HepG2 (cell line): ENCODE results near the gene ZNF674. TPM values are rescaled to one million over a fixed set of nuclear protein-coding genes. Genes with fewer than 3 reads are reported as not detected.

Experiments
- FOXA1 ChIP-seq, 2 experiments: fragments of 450-650 bp in 1 of 2; sonication (generic) in 1 of 2; formaldehyde crosslinking in 1 of 2; IDR thresholded peaks; 2 replicates each; pipeline versions ENCODE4 v1.4.0 to v1.6.1; 2016 to 2020; ENCODE audit warnings: missing genetic modification reagents in 1 of 2
- FOXA3 ChIP-seq: IDR thresholded peaks from 2 replicates; pipeline ENCODE4 v1.6.1; 2016; ENCODE audit warnings: missing genetic modification reagents, missing compliant biosample characterization
- NR3C1 ChIP-seq: sonication (generic); formaldehyde crosslinking; IDR thresholded peaks from 2 replicates; pipeline ENCODE4 v1.4.0; 2020; ENCODE audit warnings: missing genetic modification reagents
- POGZ ChIP-seq: sonication (generic); formaldehyde crosslinking; IDR thresholded peaks from 2 replicates; pipeline ENCODE4 v1.4.0; 2020; ENCODE audit warnings: mild to moderate bottlenecking, missing genetic modification reagents
- RAD21 ChIP-seq: fragments of 450-650 bp; formaldehyde crosslinking; IDR thresholded peaks from 2 replicates; pipeline ENCODE4 v1.5.0; 2020; ENCODE audit warnings: mild to moderate bottlenecking
- SAP130 ChIP-seq: IDR thresholded peaks from 2 replicates; pipeline ENCODE4 v1.6.1; 2016; ENCODE audit warnings: low read depth
- SMC3 ChIP-seq: IDR thresholded peaks from 2 replicates; pipeline ENCODE4 v1.6.1; 2011; ENCODE audit warnings: low read length, improper control_type of control experiment
- SNRNP70 ChIP-seq: fragments of 200-400 bp; formaldehyde crosslinking; IDR thresholded peaks from 2 replicates; pipeline ENCODE4 v1.6.1; 2017; ENCODE audit warnings: mild to moderate bottlenecking, low read depth, low read length, moderate library complexity
- SOX6 ChIP-seq, 2 experiments: fragments of 450-650 bp in 1 of 2; sonication (generic) in 1 of 2; formaldehyde crosslinking in 1 of 2; IDR thresholded peaks; 2 replicates each; pipeline versions ENCODE4 v1.4.0 to v1.6.1; 2017 to 2020; ENCODE audit warnings: antibody characterized with exemption in 1 of 2, mild to moderate bottlenecking in 1 of 2, missing genetic modification reagents in 1 of 2
- SP5 ChIP-seq: IDR thresholded peaks from 2 replicates; pipeline ENCODE4 v1.6.1; 2016; ENCODE audit warnings: low read depth, borderline replicate concordance
- TBX2 ChIP-seq: sonication (generic); formaldehyde crosslinking; IDR thresholded peaks from 2 replicates; pipeline ENCODE4 v1.5.0; 2020; ENCODE audit warnings: missing genetic modification reagents, mild to moderate bottlenecking, borderline replicate concordance
- ZBED4 ChIP-seq: sonication (generic); formaldehyde crosslinking; IDR thresholded peaks from 2 replicates; pipeline ENCODE4 v1.4.0; 2020; ENCODE audit warnings: missing genetic modification reagents, borderline replicate concordance
- ZMYM3 ChIP-seq: sonication (generic); formaldehyde crosslinking; IDR thresholded peaks from 2 replicates; pipeline ENCODE4 v1.5.1; 2020; ENCODE audit warnings: mild to moderate bottlenecking, missing genetic modification reagents
- ZNF547 ChIP-seq: sonication (generic); formaldehyde crosslinking; IDR thresholded peaks from 2 replicates; pipeline ENCODE4 v1.5.1; 2020; ENCODE audit warnings: mild to moderate bottlenecking, missing genetic modification reagents
- polyA plus RNA-seq, 8 experiments: library from polyadenylated mRNA; depleted of rRNA in 3 of 8; stranded (reverse) in 7 of 8; unstranded in 1 of 8; fragments of >200 nt; fragmentation: Illumina TruSeq in 4 of 8; extraction: Trizol in 4 of 8; gene quantifications; 2 replicates each; pipeline versions ENCODE4 v1.2.1 to v1.2.3, GENCODE V29; 2011 to 2016; ENCODE audit warnings: low read depth in 4 of 8, missing spikeins in 1 of 8, mixed read lengths in 1 of 8; ENCODE audit not compliant: insufficient read depth in 1 of 8
- total RNA-seq, 5 experiments: library from RNA; depleted of rRNA; stranded (reverse); fragments of >200 nt; fragmentation: Illumina TruSeq; extraction: Trizol; gene quantifications; 2 replicates each; pipeline ENCODE4 v1.2.3, GENCODE V29; 2016; ENCODE audit warnings: low read depth in 1 of 5
- TF ChIP-seq, protein P1 (sequence below): IDR thresholded peaks from 2 replicates; pipeline ENCODE4 v1.6.1; 2016; ENCODE audit warnings: missing genetic modification reagents, missing compliant biosample characterization
- TF ChIP-seq, protein P2 (sequence below): sonication (generic); formaldehyde crosslinking; IDR thresholded peaks from 2 replicates; pipeline ENCODE4 v1.4.0; 2020; ENCODE audit warnings: missing genetic modification reagents
- TF ChIP-seq, protein P3 (sequence below): sonication (generic); formaldehyde crosslinking; IDR thresholded peaks from 2 replicates; pipeline ENCODE4 v1.4.0; 2020; ENCODE audit warnings: missing genetic modification reagents, borderline replicate concordance
- TF ChIP-seq, protein P4 (sequence below): sonication (generic); formaldehyde crosslinking; IDR thresholded peaks from 2 replicates; pipeline ENCODE4 v1.9.0; 2021; ENCODE audit warnings: missing genetic modification reagents, mild to moderate bottlenecking, borderline replicate concordance

Gene ZNF674
- total and polyA plus RNA-seq, 2 of the 13 experiments (the other 11 are each of a cell fraction or from before 2014, with no cell fraction given): 2.9 to 3.5 TPM

- TF ChIP-seq SNRNP70 (no peak), RAD21 (CRISPR knock-in tag) (peak; percentile 28; the same call in 1 of the 2 replicates), SOX6 (IDR thresholded peaks at IDR 0.05) (no peak), SOX6 (CRISPR knock-in tag; IDR thresholded peaks at IDR 0.05) (peak; percentile 43; the same call in 1 of the 2 replicates), ZNF547 (CRISPR knock-in tag) (0 out of 2 replicates have a peak, but pooled peaks have one; percentile 23), TBX2 (CRISPR knock-in tag) (peak; percentile 54; the same call in 1 of the 2 replicates), FOXA3 (peak; percentile 86), POGZ (CRISPR knock-in tag) (peak; percentile 37; the same call in 1 of the 2 replicates), ZMYM3 (CRISPR knock-in tag) (peak; percentile 31; the same call in 1 of the 2 replicates), SAP130 (CRISPR knock-in tag) (peak; percentile 34; the same call in 1 of the 2 replicates), NR3C1 (CRISPR knock-in tag) (no peak), ZBED4 (no peak), SP5 (peak; percentile 14; the same call in 1 of the 2 replicates), FOXA1 (IDR thresholded peaks at IDR 0.05) (no peak), FOXA1 (CRISPR knock-in tag; IDR thresholded peaks at IDR 0.05) (peak; percentile 87), SMC3 (peak; percentile 15; the same call in 1 of the 2 replicates)
- TF ChIP-seq, protein P1, sequence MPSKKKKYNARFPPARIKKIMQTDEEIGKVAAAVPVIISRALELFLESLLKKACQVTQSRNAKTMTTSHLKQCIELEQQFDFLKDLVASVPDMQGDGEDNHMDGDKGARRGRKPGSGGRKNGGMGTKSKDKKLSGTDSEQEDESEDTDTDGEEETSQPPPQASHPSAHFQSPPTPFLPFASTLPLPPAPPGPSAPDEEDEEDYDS (CRISPR knock-in tag): 0 out of 2 replicates have a peak, but pooled peaks have one; percentile 16
- TF ChIP-seq, protein P2, sequence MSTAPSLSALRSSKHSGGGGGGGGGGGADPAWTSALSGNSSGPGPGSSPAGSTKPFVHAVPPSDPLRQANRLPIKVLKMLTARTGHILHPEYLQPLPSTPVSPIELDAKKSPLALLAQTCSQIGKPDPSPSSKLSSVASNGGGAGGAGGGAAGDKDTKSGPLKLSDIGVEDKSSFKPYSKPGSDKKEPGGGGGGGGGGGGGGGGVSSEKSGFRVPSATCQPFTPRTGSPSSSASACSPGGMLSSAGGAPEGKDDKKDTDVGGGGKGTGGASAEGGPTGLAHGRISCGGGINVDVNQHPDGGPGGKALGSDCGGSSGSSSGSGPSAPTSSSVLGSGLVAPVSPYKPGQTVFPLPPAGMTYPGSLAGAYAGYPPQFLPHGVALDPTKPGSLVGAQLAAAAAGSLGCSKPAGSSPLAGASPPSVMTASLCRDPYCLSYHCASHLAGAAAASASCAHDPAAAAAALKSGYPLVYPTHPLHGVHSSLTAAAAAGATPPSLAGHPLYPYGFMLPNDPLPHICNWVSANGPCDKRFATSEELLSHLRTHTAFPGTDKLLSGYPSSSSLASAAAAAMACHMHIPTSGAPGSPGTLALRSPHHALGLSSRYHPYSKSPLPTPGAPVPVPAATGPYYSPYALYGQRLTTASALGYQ (CRISPR knock-in tag): no peak
- TF ChIP-seq, protein P3, sequence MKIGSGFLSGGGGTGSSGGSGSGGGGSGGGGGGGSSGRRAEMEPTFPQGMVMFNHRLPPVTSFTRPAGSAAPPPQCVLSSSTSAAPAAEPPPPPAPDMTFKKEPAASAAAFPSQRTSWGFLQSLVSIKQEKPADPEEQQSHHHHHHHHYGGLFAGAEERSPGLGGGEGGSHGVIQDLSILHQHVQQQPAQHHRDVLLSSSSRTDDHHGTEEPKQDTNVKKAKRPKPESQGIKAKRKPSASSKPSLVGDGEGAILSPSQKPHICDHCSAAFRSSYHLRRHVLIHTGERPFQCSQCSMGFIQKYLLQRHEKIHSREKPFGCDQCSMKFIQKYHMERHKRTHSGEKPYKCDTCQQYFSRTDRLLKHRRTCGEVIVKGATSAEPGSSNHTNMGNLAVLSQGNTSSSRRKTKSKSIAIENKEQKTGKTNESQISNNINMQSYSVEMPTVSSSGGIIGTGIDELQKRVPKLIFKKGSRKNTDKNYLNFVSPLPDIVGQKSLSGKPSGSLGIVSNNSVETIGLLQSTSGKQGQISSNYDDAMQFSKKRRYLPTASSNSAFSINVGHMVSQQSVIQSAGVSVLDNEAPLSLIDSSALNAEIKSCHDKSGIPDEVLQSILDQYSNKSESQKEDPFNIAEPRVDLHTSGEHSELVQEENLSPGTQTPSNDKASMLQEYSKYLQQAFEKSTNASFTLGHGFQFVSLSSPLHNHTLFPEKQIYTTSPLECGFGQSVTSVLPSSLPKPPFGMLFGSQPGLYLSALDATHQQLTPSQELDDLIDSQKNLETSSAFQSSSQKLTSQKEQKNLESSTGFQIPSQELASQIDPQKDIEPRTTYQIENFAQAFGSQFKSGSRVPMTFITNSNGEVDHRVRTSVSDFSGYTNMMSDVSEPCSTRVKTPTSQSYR (CRISPR knock-in tag): peak; percentile 28; the same call in 1 of the 2 replicates
- TF ChIP-seq, protein P4, sequence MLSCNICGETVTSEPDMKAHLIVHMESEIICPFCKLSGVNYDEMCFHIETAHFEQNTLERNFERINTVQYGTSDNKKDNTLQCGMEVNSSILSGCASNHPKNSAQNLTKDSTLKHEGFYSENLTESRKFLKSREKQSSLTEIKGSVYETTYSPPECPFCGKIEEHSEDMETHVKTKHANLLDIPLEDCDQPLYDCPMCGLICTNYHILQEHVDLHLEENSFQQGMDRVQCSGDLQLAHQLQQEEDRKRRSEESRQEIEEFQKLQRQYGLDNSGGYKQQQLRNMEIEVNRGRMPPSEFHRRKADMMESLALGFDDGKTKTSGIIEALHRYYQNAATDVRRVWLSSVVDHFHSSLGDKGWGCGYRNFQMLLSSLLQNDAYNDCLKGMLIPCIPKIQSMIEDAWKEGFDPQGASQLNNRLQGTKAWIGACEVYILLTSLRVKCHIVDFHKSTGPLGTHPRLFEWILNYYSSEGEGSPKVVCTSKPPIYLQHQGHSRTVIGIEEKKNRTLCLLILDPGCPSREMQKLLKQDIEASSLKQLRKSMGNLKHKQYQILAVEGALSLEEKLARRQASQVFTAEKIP: no peak
These were observed 59.3 kb downstream of the ZNF674 start (continued) for GRCh38 chrX:46485897-46486296.
